Endodermal cell (in vitro differentiated cells): ENCODE data around the gene ALDH5A1. TPM values are rescaled to one million over a fixed set of nuclear protein-coding genes. Genes with fewer than 3 reads are reported as not detected.
A peak's percentile ranks its signal among the peaks of the same experiment; 100 is the strongest.

Source experiments
- DNase-seq: peaks from one replicate; pipeline ENCODE4 v3.0.0-alpha.2; 2017
- H3K27ac ChIP-seq: 2 replicates; pipeline ENCODE4 v1.5.1; 2013; ENCODE audit warnings: mild to moderate bottlenecking, low read depth, low read length, moderate library complexity
- H3K27me3 ChIP-seq: 2 replicates; pipeline ENCODE4 v1.6.1; 2013; ENCODE audit warnings: mild to moderate bottlenecking, low read length, moderate library complexity; ENCODE audit not compliant: insufficient read depth, control insufficient read depth, poor library complexity, severe bottlenecking
- H3K36me3 ChIP-seq: 2 replicates; pipeline ENCODE4 v1.7.0; 2013; ENCODE audit warnings: mild to moderate bottlenecking, low read length, moderate library complexity; ENCODE audit not compliant: control insufficient read depth, insufficient read depth
- H3K4me1 ChIP-seq: one replicate; pipeline ENCODE4 v1.7.0; 2013; ENCODE audit warnings: low read length; ENCODE audit not compliant: control insufficient read depth, insufficient read depth
- H3K4me3 ChIP-seq: 2 replicates; pipeline ENCODE4 v1.5.1; 2013; ENCODE audit warnings: mild to moderate bottlenecking, low read length, moderate library complexity
- H3K9ac ChIP-seq: 2 replicates; pipeline ENCODE4 v1.6.1; 2013; ENCODE audit warnings: mild to moderate bottlenecking, low read length, moderate library complexity; ENCODE audit not compliant: poor library complexity, severe bottlenecking; ENCODE audit errors: extremely low read depth
- H3K9me3 ChIP-seq: 2 replicates; pipeline ENCODE4 v1.6.1; 2013; ENCODE audit warnings: mild to moderate bottlenecking, low read length, moderate library complexity; ENCODE audit not compliant: control insufficient read depth
- H3K27ac Mint-ChIP-seq: 2 replicates; pipeline ENCODE4 v1.8.0; 2020; ENCODE audit warnings: mixed read lengths
- H3K27me3 Mint-ChIP-seq: 2 replicates; pipeline ENCODE4 v1.8.0; 2021; ENCODE audit warnings: mild to moderate bottlenecking, mixed read lengths; ENCODE audit not compliant: insufficient read depth
- H3K36me3 Mint-ChIP-seq: 2 replicates; pipeline ENCODE4 v1.8.0; 2020; ENCODE audit warnings: low read depth, mixed read lengths
- H3K4me1 Mint-ChIP-seq: 2 replicates; pipeline ENCODE4 v1.8.0; 2020; ENCODE audit warnings: mixed read lengths
- H3K4me3 Mint-ChIP-seq: 2 replicates; pipeline ENCODE4 v1.8.0; 2020; ENCODE audit warnings: mild to moderate bottlenecking, moderate library complexity, mixed read lengths
- H3K9me3 Mint-ChIP-seq: 2 replicates; pipeline ENCODE4 v1.8.0; 2020; ENCODE audit warnings: mild to moderate bottlenecking, mixed read lengths
- WGBS, 2 experiments: methylation state at CpG; one replicate each; pipeline versions ENCODE4 v1.1.5 to v1.1.7; 2013; ENCODE audit warnings: missing lambda C conversion rate in 2 of 2, mixed read lengths in 1 of 2; ENCODE audit not compliant: insufficient coverage in 1 of 2, insufficient read length in 1 of 2; 5-methylcytosine and 5-hydroxymethylcytosine counted together
- total RNA-seq, 2 donors: library from RNA; stranded (reverse); fragmentation: NEBNext Ultra II Directional in 1 of 2; extraction: Animal tissue kit (Norgen Biotek cat#: 25700) in 1 of 2; gene quantifications; 2 replicates in 1 of 2; 3 replicates in 1 of 2; pipeline ENCODE4 v1.2.1, GENCODE V29; 2021
- TF ChIP-seq, protein P1 (sequence below): fragments of 200-600 bp; sonication (generic); conservative IDR thresholded peaks from 2 replicates; pipeline ENCODE4 v1.5.0; 2021; ENCODE audit warnings: antibody characterized with exemption, mild to moderate bottlenecking

The ALDH5A1 gene
- total RNA-seq, 2 donors from 2014 or later = 7.1 to 9.6 TPM

DNA sequence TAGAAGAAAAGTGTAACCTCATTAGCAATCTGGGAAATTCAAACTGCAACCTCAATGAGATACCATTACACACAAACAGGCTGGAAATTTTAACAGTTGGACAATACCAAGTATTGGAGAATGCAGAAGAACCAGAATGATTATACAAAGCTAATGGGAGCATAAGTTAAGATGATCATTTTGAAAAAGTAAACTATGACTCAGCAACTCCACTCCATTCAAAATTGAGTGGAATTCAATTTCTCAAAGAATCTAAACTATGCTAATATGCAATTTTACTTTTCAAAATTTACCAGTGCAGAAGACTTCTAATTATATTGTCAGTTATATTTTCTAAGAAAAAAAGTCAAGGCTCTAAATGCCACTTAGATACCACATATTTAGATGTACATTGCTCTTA lies 22.6 kb upstream of the ALDH5A1 start:
- H3K4me3 Mint-ChIP-seq = no peak overlapping the region
- no peak for DNase-seq
- no peaks in the 10 kb centered on the region for H3K9me3 Mint-ChIP-seq
- H3K9ac ChIP-seq = peak overlapping the region; percentile 3
- no peaks in the 10 kb centered on the region for H3K4me1 Mint-ChIP-seq
- no peaks in the 10 kb centered on the region for H3K27me3 Mint-ChIP-seq
- no peaks in the 10 kb centered on the region for H3K4me1 ChIP-seq
- TF ChIP-seq, protein P1, sequence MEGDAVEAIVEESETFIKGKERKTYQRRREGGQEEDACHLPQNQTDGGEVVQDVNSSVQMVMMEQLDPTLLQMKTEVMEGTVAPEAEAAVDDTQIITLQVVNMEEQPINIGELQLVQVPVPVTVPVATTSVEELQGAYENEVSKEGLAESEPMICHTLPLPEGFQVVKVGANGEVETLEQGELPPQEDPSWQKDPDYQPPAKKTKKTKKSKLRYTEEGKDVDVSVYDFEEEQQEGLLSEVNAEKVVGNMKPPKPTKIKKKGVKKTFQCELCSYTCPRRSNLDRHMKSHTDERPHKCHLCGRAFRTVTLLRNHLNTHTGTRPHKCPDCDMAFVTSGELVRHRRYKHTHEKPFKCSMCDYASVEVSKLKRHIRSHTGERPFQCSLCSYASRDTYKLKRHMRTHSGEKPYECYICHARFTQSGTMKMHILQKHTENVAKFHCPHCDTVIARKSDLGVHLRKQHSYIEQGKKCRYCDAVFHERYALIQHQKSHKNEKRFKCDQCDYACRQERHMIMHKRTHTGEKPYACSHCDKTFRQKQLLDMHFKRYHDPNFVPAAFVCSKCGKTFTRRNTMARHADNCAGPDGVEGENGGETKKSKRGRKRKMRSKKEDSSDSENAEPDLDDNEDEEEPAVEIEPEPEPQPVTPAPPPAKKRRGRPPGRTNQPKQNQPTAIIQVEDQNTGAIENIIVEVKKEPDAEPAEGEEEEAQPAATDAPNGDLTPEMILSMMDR = no peak
- no peaks in the 10 kb centered on the region for H3K27me3 ChIP-seq
- no peak overlapping the region for H3K27ac ChIP-seq
- H3K27ac Mint-ChIP-seq = no peak overlapping the region
- no peak overlapping the region for H3K4me3 ChIP-seq
- H3K9me3 ChIP-seq = no peaks in the 10 kb centered on the region
- H3K36me3 Mint-ChIP-seq = peaks cover 6% of the 10 kb centered on the region
- no peaks in the 10 kb centered on the region for H3K36me3 ChIP-seq

DNA sequence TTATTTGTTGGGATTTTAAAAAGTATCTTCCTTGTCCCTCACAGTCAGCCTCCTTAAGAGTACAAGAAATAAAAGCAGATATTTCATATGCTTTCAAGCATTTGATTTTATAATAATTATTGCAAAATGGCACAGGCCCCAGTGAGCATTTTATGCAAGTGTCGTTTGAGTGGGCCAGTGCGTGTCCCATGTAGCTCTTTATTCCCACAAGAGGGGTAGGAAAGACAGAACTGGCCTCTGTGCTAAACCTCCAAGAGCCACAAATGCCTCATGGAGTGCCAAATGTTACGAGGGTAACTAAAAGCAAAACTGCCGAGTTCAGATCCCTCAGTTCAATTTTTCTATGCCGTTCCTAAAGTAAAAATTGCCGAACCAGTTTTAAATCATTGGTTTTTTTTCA lies 18.1 kb upstream of the ALDH5A1 start:
- H3K9me3 Mint-ChIP-seq = peaks cover 10% of the 10 kb centered on the region
- TF ChIP-seq, protein P1 = no peak
- H3K4me3 Mint-ChIP-seq = no peak overlapping the region
- H3K9me3 ChIP-seq = peaks cover 14% of the 10 kb centered on the region
- H3K36me3 Mint-ChIP-seq = peaks cover 21% of the 10 kb centered on the region
- H3K27me3 Mint-ChIP-seq = no peaks in the 10 kb centered on the region
- no peaks in the 10 kb centered on the region for H3K27me3 ChIP-seq
- no peaks in the 10 kb centered on the region for H3K4me1 ChIP-seq
- H3K4me3 ChIP-seq = no peak overlapping the region
- H3K36me3 ChIP-seq = peaks cover 5% of the 10 kb centered on the region
- WGBS, 2 experiments = 94 to 96% methylated on average over 5 to 6 of the region's 6 CpGs
- H3K9ac ChIP-seq = no peak overlapping the region
- H3K27ac Mint-ChIP-seq = no peak overlapping the region
- no peak overlapping the region for H3K27ac ChIP-seq
- DNase-seq = no peak
- no peaks in the 10 kb centered on the region for H3K4me1 Mint-ChIP-seq

DNA sequence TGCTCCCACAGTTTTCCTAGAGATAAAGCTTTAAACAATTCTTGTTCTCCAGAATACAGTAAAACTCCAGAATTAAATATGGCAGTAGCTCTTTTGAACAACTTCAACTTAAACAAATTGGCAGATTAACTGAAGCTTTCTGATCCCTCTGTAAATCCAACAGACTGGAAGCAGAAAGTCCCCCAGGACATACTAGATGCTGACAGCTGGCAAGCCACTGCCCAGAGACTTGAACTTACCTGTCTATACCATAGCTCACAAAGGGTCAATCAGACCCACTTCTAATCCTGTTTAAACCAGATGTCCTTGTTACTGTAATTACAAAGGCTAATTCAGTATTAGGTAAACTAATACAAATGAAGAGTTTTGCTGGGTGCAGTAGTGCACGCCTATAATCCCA lies 17.7 kb upstream of the ALDH5A1 start:
- peaks cover 10% of the 10 kb centered on the region for H3K9me3 Mint-ChIP-seq
- no peaks in the 10 kb centered on the region for H3K4me1 Mint-ChIP-seq
- H3K27ac ChIP-seq = no peak overlapping the region
- TF ChIP-seq, protein P1 = no peak
- H3K36me3 Mint-ChIP-seq = peaks cover 21% of the 10 kb centered on the region
- H3K36me3 ChIP-seq = peaks cover 5% of the 10 kb centered on the region
- no peak overlapping the region for H3K27ac Mint-ChIP-seq
- DNase-seq = no peak
- no peak overlapping the region for H3K9ac ChIP-seq
- no peak overlapping the region for H3K4me3 ChIP-seq
- no peaks in the 10 kb centered on the region for H3K4me1 ChIP-seq
- no peaks in the 10 kb centered on the region for H3K27me3 ChIP-seq
- 94% methylated on average over 1 of the region's 1 CpG; no CpG with 5 or more reads in 1 of the 2 experiments for WGBS, 2 experiments
- H3K9me3 ChIP-seq = peaks cover 14% of the 10 kb centered on the region
- no peaks in the 10 kb centered on the region for H3K27me3 Mint-ChIP-seq
- no peak overlapping the region for H3K4me3 Mint-ChIP-seq
